Measurements from ENCODE around the gene MORF4L1.

The MORF4L1 gene

DNA sequence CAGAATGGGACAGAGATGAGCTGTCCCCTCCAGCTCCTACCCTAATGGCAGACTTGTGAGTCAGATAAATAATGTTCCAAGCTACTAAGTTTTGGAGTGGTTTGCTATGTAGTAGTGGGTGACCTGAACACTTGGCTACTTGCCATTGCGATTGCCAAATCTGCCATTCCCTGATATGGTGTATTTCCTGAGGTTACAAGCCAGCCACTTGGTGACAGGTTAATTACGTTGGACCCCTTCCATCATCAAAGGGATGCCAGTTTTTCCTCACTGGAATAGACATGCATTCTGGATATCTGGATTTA is 33.6 kb downstream of the MORF4L1 start:
- DNase-seq: peak; percentile 38 to 71
- TF ChIP-seq POLR2A (IDR thresholded peaks at IDR 0.05; ENCODE audit: low read length) (no peak), GATA1 (IDR thresholded peaks at IDR 0.05; ENCODE audit: low read depth, low read length) (no peak)

GRCh38 chr15:78907577-78907976 is 34.9 kb downstream of the MORF4L1 start:
- peak in 1 of 2 experiments; percentile 13 for DNase-seq

GRCh38 chr15:78909160-78909695 is 36.5 kb downstream of the MORF4L1 start:
- DNase-seq: no peak
- no peak for TF ChIP-seq POLR2A (IDR thresholded peaks at IDR 0.05; ENCODE audit: low read length)
- no peak for TF ChIP-seq GATA1 (IDR thresholded peaks at IDR 0.05; ENCODE audit: low read depth, low read length)

More at GRCh38 chr15:78907577-78907976, 34.9 kb downstream of the MORF4L1 start:
- TF ChIP-seq POLR2A (IDR thresholded peaks at IDR 0.05; ENCODE audit: low read length) (no peak), GATA1 (IDR thresholded peaks at IDR 0.05; ENCODE audit: low read depth, low read length) (no peak)

GRCh38 chr15:78909791-78910228 is 37.1 kb downstream of the MORF4L1 start:
- DNase-seq: peak; percentile 35 to 63
- no peak for TF ChIP-seq POLR2A (IDR thresholded peaks at IDR 0.05; ENCODE audit: low read length)
- TF ChIP-seq GATA1 (IDR thresholded peaks at IDR 0.05; ENCODE audit: low read depth, low read length): no peak

GRCh38 chr15:78910271-78910670 is 37.6 kb downstream of the MORF4L1 start:
- TF ChIP-seq GATA1 (IDR thresholded peaks at IDR 0.05; ENCODE audit: low read depth, low read length): no peak
- no peak for TF ChIP-seq POLR2A (IDR thresholded peaks at IDR 0.05; ENCODE audit: low read length)
- DNase-seq: no peak

- DNase-seq: no peak
These were observed 39.6 kb downstream of the MORF4L1 start for GRCh38 chr15:78912316-78912715.

DNA sequence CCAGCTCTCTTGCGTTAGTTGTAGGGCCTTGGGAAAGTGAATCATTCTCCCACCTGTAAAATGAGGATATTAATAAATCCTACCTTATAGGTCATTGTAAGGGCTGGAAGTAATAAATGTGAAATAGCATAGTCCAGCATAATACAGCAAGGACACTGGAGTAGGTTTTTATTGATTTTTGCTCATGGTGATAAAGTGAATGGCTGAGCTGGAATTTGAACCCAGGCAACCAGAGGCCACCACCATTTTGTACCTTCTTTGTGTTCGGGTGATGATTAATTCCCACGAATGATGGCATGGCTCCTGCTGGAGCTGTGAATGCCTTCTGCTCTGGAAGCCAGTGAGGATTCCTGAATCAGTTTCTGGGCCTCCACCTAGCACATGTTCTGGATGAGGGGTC is 40.3 kb downstream of the MORF4L1 start:
- no peak for DNase-seq
- TF ChIP-seq GATA1 (IDR thresholded peaks at IDR 0.05; ENCODE audit: low read depth, low read length) (no peak), POLR2A (IDR thresholded peaks at IDR 0.05; ENCODE audit: low read length) (no peak)

More at GRCh38 chr15:78912316-78912715, 39.6 kb downstream of the MORF4L1 start:
- TF ChIP-seq POLR2A (IDR thresholded peaks at IDR 0.05; ENCODE audit: low read length) (no peak), GATA1 (IDR thresholded peaks at IDR 0.05; ENCODE audit: low read depth, low read length) (no peak)

- TF ChIP-seq GATA1 (IDR thresholded peaks at IDR 0.05; ENCODE audit: low read depth, low read length) (no peak), POLR2A (IDR thresholded peaks at IDR 0.05; ENCODE audit: low read length) (no peak)
- no peak for DNase-seq
These were observed 41.5 kb downstream of the MORF4L1 start for GRCh38 chr15:78914027-78914764.

DNA sequence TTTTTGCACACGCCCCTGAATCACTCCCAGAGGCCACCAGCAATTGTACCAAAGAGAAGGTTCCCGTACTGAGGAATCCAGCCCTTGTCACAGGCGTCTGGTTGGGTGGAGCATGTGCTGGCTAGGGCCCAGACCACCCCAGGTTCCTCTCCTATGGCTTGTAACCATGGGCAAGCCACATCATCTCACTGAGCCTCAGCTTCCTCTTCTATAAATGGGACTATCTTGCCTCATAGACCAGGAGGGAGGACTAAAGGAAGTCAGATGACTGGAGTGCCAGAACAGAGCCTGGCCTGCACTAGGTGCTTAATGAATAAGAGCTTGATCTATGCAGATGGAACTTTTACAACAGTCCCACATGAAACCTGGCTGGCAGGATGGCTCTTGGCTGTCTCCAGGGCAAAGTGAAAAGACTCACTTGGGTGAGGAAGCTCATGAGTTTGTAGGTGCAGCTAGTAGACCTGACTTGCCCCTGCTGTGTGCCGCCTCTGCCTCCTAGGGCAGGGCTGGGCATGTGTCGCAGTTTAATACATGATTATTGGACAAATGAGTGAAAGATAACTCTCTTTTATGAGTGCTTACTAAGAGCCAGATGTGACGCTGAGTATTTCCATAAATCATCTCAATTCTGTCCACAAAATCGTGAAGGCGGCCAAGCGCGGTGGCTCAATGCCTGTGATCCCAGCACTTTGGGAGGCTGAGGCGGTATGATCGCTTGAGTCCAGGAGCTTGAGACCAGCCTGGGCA is 42.8 kb downstream of the MORF4L1 start:
- no peak for TF ChIP-seq POLR2A (IDR thresholded peaks at IDR 0.05; ENCODE audit: low read length)
- TF ChIP-seq GATA1 (IDR thresholded peaks at IDR 0.05; ENCODE audit: low read depth, low read length): no peak
- DNase-seq: no peak

- TF ChIP-seq GATA1 (IDR thresholded peaks at IDR 0.05; ENCODE audit: low read depth, low read length): no peak
- no peak for TF ChIP-seq POLR2A (IDR thresholded peaks at IDR 0.05; ENCODE audit: low read length)
- no peak for DNase-seq
These were observed 43.4 kb downstream of the MORF4L1 start for GRCh38 chr15:78916088-78916487.

DNA sequence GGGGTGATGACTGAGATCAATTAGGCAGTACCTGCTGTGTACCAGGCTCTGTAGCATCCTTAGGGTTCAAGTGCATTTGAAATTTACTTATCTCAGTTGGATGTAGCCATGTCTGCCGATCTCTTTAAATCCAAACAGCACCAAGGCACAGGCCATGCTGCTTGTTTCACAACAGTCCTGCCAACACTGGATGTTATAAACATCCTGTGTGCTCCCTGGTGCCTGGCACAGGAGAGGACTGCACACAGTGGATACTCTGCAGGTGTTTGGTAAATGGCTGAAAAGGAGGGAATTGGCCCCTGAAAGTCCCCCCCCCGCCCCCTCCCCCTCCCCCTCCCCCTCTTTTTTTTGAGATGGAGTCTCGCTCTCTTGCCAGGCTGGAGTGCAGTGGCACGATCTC is 45.2 kb downstream of the MORF4L1 start:
- TF ChIP-seq POLR2A (IDR thresholded peaks at IDR 0.05; ENCODE audit: low read length): no peak
- TF ChIP-seq GATA1 (IDR thresholded peaks at IDR 0.05; ENCODE audit: low read depth, low read length): no peak
- no peak for DNase-seq

DNA sequence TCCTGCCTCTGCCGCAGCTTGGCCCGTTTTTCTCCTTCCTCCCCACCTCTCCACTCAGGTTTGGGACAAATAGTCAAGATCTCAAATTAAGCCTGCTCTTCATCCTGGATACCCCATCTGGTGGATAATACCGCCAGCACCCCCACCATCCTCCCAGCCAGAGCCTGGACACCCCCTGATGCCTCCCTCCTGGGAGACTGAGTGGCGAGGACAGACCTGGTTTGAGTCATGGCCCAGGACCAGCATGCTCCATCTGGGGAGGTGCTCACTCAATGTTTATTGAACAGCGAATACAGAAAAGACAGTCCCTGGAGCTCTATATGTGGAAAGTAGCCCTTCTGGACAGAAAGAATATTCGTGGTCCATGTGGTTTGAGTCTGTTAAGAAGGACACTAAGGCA is 48.8 kb downstream of the MORF4L1 start:
- TF ChIP-seq POLR2A (IDR thresholded peaks at IDR 0.05; ENCODE audit: low read length) (no peak), GATA1 (IDR thresholded peaks at IDR 0.05; ENCODE audit: low read depth, low read length) (no peak)
- no peak for DNase-seq

GRCh38 chr15:78921940-78922339 is 49.2 kb downstream of the MORF4L1 start:
- no peak for DNase-seq
- TF ChIP-seq POLR2A (IDR thresholded peaks at IDR 0.05; ENCODE audit: low read length) (no peak), GATA1 (IDR thresholded peaks at IDR 0.05; ENCODE audit: low read depth, low read length) (no peak)

GRCh38 chr15:78922527-78922926 is 49.8 kb downstream of the MORF4L1 start:
- no peak for DNase-seq
- TF ChIP-seq GATA1 (IDR thresholded peaks at IDR 0.05; ENCODE audit: low read depth, low read length) (no peak), POLR2A (IDR thresholded peaks at IDR 0.05; ENCODE audit: low read length) (no peak)
